ENCODE data around the gene RAP1GAP2.

GRCh38 chr17:2894782-2895181 lies 98.5 kb downstream of the RAP1GAP2 start:
- TF ChIP-seq BRCA1 (IDR thresholded peaks at IDR 0.05; ENCODE audit: low read depth, low read length) (no peak), TAF1 (IDR thresholded peaks at IDR 0.05; ENCODE audit: low read depth, low read length) (no peak), CTCF (IDR thresholded peaks at IDR 0.05; ENCODE audit: control extremely low read depth in 1 of 3, insufficient read depth in 1 of 3, low read depth in 1 of 3, low read length in 3 of 3) (no peak), TBP (IDR thresholded peaks at IDR 0.05; ENCODE audit: low read depth, low read length) (no peak), POLR2AphosphoS5 (IDR thresholded peaks at IDR 0.05; ENCODE audit: low read depth, low read length) (no peak), RXRA (IDR thresholded peaks at IDR 0.05; ENCODE audit: insufficient read depth, low read depth, low read length) (no peak), MAX (IDR thresholded peaks at IDR 0.05) (no peak), RFX5 (IDR thresholded peaks at IDR 0.05; ENCODE audit: borderline replicate concordance, low read depth, low read length) (no peak), USF2 (IDR thresholded peaks at IDR 0.05; ENCODE audit: low read length) (no peak), MAFK (IDR thresholded peaks at IDR 0.05; ENCODE audit: low read depth, low read length) (no peak), GTF2F1 (IDR thresholded peaks at IDR 0.05; ENCODE audit: borderline replicate concordance, low read depth, low read length) (no peak)
